NB4 (cell line): ENCODE data around the gene SRGAP3.

Experiments
- POLR2A ChIP-seq: IDR thresholded peaks from 2 replicates; pipeline ENCODE4 v1.6.1; 2011; ENCODE audit warnings: mild to moderate bottlenecking; ENCODE audit not compliant: insufficient read length; ENCODE audit errors: extremely low read depth
- TF ChIP-seq, protein P1 (sequence below): IDR thresholded peaks from one replicate; pipeline ENCODE4 v1.5.1; 2012; ENCODE audit warnings: low read depth, low read length

- TF ChIP-seq POLR2A, result no peak
- TF ChIP-seq, protein P1, sequence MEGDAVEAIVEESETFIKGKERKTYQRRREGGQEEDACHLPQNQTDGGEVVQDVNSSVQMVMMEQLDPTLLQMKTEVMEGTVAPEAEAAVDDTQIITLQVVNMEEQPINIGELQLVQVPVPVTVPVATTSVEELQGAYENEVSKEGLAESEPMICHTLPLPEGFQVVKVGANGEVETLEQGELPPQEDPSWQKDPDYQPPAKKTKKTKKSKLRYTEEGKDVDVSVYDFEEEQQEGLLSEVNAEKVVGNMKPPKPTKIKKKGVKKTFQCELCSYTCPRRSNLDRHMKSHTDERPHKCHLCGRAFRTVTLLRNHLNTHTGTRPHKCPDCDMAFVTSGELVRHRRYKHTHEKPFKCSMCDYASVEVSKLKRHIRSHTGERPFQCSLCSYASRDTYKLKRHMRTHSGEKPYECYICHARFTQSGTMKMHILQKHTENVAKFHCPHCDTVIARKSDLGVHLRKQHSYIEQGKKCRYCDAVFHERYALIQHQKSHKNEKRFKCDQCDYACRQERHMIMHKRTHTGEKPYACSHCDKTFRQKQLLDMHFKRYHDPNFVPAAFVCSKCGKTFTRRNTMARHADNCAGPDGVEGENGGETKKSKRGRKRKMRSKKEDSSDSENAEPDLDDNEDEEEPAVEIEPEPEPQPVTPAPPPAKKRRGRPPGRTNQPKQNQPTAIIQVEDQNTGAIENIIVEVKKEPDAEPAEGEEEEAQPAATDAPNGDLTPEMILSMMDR, result no peak
These were observed 253.2 kb downstream of the SRGAP3 start for GRCh38 chr3:8996216-8996615.
